Mucosa of stomach (tissue), 1 donor: ENCODE data around the gene DNAH2.

Experiments
- H3K27me3 ChIP-seq: one replicate; pipeline ENCODE4 v1.7.0; 2013; ENCODE audit warnings: mild to moderate bottlenecking, low read length; ENCODE audit not compliant: control insufficient read depth, insufficient read depth
- H3K36me3 ChIP-seq: one replicate; pipeline ENCODE4 v1.7.0; 2013; ENCODE audit warnings: low read length; ENCODE audit not compliant: control insufficient read depth, insufficient read depth
- H3K4me1 ChIP-seq: one replicate; pipeline ENCODE4 v1.7.0; 2013; ENCODE audit warnings: mild to moderate bottlenecking, low read length; ENCODE audit not compliant: control insufficient read depth, insufficient read depth
- H3K4me3 ChIP-seq: one replicate; pipeline ENCODE4 v1.7.0; 2013; ENCODE audit warnings: low read length
- H3K9ac ChIP-seq: one replicate; pipeline ENCODE4 v1.7.0; 2013; ENCODE audit warnings: mild to moderate bottlenecking, low read length, moderate library complexity
- H3K9me3 ChIP-seq: one replicate; pipeline ENCODE4 v1.7.0; 2013; ENCODE audit warnings: mild to moderate bottlenecking, low read length, moderate library complexity; ENCODE audit not compliant: control insufficient read depth
- donor health status: Pancreatic carcinoma.

Gene DNAH2

DNA sequence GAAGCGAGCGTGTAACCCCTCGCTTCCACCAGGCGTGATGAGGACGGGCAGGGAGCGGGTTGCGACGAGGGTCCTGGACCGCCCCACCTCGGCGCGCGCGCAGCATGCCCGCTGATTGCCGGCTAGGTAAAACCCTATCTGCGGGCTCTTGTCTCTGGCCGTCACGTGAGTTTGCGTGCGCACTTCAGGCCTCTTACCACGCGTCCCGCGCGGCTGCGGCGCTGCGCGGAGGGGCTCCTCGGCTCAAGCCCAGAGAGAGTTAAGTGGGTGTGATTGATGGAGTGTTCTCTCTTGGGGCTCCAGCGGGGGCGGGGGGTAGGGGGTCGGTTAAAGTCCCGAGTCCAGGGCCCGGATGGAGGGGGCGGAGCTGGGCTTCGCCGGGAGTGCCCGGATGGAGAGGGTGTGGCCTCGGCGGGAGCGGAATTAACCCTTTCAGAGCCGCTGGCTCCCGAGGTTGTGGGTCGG is 124.4 kb downstream of the DNAH2 start:
- Histone ChIP-seq H3K9me3 (no peaks in the 10 kb centered on the region), H3K4me3 (peak overlapping the region; percentile 48), H3K27me3 (no peaks in the 10 kb centered on the region), H3K36me3 (no peaks in the 10 kb centered on the region), H3K9ac (peak overlapping the region; percentile 96), H3K4me1 (peaks cover 40% of the 10 kb centered on the region)

DNA sequence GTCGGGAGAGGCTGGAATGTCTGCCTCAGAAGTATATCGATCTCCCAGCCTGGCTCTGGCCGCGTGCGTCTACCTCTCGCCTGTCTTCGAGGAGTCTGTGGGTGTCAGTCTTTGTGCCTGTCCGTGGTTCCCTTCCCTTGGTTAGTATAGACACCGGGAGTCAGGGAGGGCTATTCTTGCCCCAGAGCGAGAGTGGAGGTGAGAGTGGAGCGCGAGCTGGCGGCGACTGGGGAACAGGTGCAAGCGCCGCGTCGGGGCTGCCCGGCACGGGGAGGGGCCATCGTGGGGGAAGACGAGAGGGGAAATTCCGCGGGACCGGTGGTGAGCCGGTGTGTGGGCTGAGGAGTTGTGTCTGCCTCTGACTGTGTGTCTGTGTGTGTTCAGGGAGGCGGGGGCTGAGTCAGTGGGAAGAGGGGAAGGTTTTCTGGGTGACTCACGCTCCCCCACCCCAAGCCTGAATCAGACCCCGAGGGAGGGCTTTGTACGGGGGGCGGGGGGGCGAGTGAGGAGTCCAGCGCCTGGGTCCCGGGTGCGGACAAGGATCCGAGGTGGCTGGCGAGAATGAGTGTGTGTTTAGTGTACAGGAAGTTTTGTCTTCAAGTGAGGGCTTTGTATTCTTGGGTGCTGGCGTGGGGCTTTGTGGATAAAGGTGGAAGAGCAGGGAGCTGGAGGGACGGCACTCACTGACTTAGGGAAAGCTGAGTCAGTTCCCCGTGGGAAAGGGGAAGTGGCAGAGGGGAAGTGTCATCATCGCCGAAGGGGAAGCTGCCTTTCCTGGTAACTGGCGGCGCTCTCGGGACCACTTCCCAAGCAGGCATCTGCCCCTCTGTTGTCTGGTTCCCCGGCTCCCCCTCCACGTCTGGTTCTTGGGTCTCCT is 125.1 kb downstream of the DNAH2 start:
- H3K4me1 ChIP-seq, result peaks cover 34% of the 10 kb centered on the region
- peak overlapping the region; percentile 48 for H3K4me3 ChIP-seq
- H3K36me3 ChIP-seq, result no peaks in the 10 kb centered on the region
- H3K27me3 ChIP-seq, result no peaks in the 10 kb centered on the region
- H3K9ac ChIP-seq, result peak overlapping the region; percentile 96
- no peaks in the 10 kb centered on the region for H3K9me3 ChIP-seq

DNA sequence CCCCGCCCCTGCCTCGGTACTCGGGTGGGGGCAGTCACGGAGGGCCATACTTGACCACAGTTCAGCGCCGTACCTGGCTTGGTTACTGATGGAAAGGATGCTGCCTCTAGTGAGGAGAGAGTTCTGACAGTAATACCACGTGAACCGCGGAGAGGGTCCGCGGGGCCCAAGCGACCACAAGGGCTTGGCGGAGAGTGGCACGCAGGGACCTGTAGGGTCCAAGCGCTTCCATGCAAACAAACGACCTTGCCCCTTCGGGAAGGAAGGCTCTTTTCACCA is 125.7 kb downstream of the DNAH2 start:
- Histone ChIP-seq H3K9ac (peak overlapping the region; percentile 96), H3K36me3 (no peaks in the 10 kb centered on the region), H3K4me3 (peak overlapping the region; percentile 48), H3K27me3 (no peaks in the 10 kb centered on the region), H3K9me3 (no peaks in the 10 kb centered on the region), H3K4me1 (peaks cover 34% of the 10 kb centered on the region)

DNA sequence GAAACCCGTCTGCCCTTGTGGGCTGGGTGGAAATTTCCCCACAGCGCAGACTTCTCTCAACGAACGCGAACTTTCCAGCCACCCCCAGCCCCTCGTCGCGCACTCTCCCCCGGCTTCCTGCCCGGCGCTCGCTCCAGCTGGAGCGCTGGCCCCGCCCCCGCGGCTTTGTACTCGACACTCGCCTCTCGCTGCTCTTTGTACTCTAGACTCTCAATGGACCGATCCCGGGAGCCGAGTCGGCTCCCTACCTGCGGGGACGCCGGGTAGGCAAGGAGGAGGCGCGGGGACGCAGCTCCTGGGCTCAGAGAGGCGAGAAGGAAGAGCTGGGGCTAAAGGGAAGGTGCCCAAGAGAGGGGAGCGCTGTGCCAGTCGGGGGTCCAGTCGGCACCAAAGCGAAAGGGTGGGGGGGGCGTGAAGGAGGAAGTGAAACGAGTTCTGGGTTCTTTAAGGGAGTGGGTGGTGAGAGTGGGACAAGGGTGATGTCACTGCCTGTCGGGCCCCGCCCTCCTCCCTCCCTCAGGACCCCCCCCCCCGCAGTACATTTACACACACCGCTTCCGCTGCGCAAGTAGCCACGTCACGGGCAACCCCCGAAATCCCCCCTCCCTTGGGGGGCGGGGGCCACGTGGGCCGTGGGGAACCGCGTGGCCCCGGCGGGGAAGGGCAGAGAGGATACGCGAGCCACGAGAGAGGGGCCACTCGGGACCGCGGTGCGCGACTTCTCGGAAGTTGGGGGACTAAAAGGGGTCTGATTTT is 126.2 kb downstream of the DNAH2 start:
- Histone ChIP-seq H3K9me3 (no peaks in the 10 kb centered on the region), H3K36me3 (no peaks in the 10 kb centered on the region), H3K4me3 (peak overlapping the region; percentile 48), H3K27me3 (no peaks in the 10 kb centered on the region), H3K4me1 (peaks cover 30% of the 10 kb centered on the region), H3K9ac (peak overlapping the region; percentile 96)

DNA sequence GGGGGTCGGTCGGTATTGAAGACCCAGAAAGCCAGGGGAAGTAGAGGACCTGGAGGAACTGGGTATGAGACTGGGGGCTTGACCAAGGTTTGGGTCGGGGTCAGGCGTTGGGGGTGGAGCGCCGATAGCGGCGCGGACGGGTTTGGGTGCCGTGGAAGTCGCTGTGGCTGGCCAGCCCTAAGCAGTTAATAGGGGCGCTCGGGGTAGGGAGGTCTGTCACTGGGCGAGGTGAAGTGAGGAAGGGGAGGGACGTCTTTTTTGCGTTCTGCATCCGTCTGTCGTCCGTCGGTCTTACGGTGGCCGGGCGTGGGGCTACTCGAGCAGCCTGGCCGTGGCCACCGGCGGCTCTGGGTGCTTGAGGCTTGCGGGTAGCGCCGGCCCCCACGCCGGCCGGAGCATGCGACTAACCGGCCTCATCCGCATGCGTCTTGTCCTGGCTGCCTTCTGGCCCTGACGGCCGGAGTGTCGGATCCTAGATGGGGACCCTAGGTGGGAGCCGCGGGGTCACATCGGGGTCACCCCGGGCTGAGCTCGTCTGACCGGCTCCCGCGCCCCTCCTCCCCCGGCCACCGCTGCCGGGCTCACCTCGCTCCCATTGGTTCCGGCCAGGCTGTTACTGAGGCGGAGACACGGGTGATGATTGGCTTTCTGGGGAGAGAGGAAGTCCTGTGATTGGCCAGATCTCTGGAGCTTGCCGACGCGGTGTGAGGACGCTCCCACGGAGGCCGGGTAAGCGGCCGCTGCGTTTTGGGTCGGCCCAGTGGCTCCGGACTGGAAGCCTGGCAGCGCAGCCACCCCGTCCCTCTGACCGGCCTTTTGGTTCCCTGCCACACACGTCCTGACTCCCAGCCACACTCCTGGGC is 127.0 kb downstream of the DNAH2 start:
- peaks cover 22% of the 10 kb centered on the region for H3K4me1 ChIP-seq
- peak overlapping the region; percentile 96 for H3K9ac ChIP-seq
- H3K36me3 ChIP-seq, result peaks cover 3% of the 10 kb centered on the region

DNA sequence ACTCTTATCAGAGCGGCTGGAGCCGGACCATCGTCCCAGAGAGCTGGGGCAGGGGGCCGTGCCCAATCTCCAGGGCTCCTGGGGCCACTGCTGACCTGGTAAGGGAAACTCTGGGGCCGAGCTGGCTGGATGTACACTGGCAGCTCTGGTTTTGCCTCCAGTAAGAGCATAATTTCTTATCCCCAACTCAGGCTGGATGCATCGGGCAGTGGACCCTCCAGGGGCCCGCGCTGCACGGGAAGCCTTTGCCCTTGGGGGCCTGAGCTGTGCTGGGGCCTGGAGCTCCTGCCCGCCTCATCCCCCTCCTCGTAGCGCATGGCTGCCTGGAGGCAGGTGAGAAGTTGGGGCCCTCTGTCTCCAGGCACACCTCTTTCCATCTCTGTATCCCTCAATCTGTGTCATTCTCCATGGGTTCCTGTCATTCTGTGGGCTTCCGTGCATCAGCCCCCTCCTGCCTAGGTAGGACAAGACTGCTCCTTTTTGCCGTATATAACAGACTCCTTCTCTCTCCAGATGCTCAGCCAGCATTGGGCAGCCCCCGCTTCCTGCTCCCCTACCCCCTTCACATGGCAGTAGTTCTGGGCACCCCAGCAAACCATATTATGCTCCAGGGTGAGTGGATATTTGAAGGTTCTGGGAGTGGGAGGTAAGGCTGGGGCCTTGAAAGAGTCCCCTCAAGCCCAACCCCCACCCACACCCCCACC is 128.0 kb downstream of the DNAH2 start:
- H3K36me3 ChIP-seq, result peaks cover 11% of the 10 kb centered on the region
- H3K9me3 ChIP-seq, result no peaks in the 10 kb centered on the region
- peaks cover 17% of the 10 kb centered on the region for H3K4me1 ChIP-seq
- H3K9ac ChIP-seq, result peak overlapping the region; percentile 96
- no peaks in the 10 kb centered on the region for H3K27me3 ChIP-seq
- H3K4me3 ChIP-seq, result peak overlapping the region; percentile 48

More for the DNA sequence above, 127.0 kb downstream of the DNAH2 start:
- Histone ChIP-seq H3K4me3 (peak overlapping the region; percentile 48), H3K9me3 (no peaks in the 10 kb centered on the region), H3K27me3 (no peaks in the 10 kb centered on the region)

DNA sequence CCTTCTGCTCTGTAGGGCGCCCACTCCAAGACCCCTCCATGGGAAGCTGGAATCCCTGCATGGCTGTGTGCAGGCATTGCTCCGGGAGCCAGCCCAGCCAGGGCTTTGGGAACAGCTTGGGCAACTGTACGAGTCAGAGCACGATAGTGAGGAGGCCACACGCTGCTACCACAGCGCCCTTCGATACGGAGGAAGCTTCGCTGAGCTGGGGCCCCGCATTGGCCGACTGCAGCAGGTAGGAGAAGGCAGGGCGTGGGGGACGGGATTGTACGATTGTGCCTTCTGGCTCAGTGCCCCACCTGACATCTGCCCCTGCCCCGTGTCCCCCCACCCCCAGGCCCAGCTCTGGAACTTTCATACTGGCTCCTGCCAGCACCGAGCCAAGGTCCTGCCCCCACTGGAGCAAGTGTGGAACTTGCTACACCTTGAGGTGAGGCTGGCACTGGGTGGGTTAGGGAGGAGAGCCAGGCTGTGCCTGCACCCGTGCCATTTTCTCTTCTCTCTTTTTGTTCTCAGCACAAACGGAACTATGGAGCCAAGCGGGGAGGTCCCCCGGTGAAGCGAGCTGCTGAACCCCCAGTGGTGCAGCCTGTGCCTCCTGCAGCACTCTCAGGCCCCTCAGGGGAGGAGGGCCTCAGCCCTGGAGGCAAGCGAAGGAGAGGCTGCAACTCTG is 128.7 kb downstream of the DNAH2 start:
- Histone ChIP-seq H3K9me3 (no peaks in the 10 kb centered on the region), H3K9ac (no peak overlapping the region), H3K4me1 (peaks cover 17% of the 10 kb centered on the region), H3K27me3 (no peaks in the 10 kb centered on the region), H3K4me3 (no peak overlapping the region), H3K36me3 (peaks cover 17% of the 10 kb centered on the region)

DNA sequence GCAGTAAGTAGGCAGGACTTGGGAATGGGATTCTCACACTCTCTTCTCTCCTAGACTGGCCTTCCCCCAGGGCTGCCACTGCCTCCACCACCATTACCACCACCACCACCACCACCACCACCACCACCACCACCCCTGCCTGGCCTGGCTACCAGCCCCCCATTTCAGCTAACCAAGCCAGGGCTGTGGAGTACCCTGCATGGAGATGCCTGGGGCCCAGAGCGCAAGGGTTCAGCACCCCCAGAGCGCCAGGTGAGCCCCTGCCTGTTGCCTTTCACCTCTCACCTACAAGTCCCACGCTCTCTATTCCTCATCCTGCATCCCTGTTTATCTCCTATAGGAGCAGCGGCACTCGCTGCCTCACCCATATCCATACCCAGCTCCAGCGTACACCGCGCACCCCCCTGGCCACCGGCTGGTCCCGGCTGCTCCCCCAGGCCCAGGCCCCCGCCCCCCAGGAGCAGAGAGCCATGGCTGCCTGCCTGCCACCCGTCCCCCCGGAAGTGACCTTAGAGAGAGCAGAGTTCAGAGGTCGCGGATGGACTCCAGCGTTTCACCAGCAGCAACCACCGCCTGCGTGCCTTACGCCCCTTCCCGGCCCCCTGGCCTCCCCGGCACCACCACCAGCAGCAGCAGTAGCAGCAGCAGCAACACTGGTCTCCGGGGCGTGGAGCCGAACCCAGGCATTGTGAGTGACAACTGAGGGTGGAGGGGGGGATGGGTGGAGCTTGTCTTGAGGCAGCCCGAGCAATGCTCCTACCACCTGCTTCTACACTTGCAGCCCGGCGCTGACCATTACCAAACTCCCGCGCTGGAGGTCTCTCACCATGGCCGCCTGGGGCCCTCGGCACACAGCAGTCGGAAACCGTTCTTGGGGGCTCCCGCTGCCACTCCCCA is 129.5 kb downstream of the DNAH2 start:
- Histone ChIP-seq H3K4me1 (peaks cover 21% of the 10 kb centered on the region), H3K9ac (no peak overlapping the region), H3K27me3 (no peaks in the 10 kb centered on the region), H3K4me3 (no peak overlapping the region), H3K36me3 (peaks cover 19% of the 10 kb centered on the region), H3K9me3 (no peaks in the 10 kb centered on the region)

DNA sequence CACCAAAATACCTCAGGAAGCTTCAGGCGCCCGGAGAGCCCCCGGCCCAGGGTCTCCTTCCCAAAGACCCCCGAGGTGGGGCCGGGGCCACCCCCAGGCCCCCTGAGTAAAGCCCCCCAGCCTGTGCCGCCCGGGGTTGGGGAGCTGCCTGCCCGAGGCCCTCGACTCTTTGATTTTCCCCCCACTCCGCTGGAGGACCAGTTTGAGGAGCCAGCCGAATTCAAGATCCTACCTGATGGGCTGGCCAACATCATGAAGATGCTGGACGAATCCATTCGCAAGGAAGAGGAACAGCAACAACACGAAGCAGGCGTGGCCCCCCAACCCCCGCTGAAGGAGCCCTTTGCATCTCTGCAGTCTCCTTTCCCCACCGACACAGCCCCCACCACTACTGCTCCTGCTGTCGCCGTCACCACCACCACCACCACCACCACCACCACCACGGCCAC is 130.6 kb downstream of the DNAH2 start:
- Histone ChIP-seq H3K36me3 (peaks cover 24% of the 10 kb centered on the region), H3K9me3 (no peaks in the 10 kb centered on the region), H3K9ac (no peak overlapping the region), H3K4me1 (peaks cover 24% of the 10 kb centered on the region), H3K27me3 (no peaks in the 10 kb centered on the region), H3K4me3 (no peak overlapping the region)

DNA sequence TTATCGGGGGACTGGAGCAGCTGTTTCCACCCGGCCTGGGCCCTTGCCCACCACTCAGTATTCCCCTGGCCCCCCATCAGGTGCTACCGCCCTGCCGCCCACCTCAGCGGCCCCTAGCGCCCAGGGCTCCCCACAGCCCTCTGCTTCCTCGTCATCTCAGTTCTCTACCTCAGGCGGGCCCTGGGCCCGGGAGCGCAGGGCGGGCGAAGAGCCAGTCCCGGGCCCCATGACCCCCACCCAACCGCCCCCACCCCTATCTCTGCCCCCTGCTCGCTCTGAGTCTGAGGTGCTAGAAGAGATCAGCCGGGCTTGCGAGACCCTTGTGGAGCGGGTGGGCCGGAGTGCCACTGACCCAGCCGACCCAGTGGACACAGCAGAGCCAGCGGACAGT is 131.2 kb downstream of the DNAH2 start:
- H3K27me3 ChIP-seq, result no peaks in the 10 kb centered on the region
- no peaks in the 10 kb centered on the region for H3K9me3 ChIP-seq
- H3K9ac ChIP-seq, result no peak overlapping the region
- H3K4me3 ChIP-seq, result no peak overlapping the region
- peaks cover 24% of the 10 kb centered on the region for H3K4me1 ChIP-seq
- peaks cover 24% of the 10 kb centered on the region for H3K36me3 ChIP-seq
